Type B pancreatic cell (in vitro differentiated cells): ENCODE measurements around the gene TOR4A. TPM values are rescaled to one million over a fixed set of nuclear protein-coding genes. Genes with fewer than 3 reads are reported as not detected.
"Not testable (repeated sequence)": the region's sequence is repeated elsewhere in the genome, so short reads cannot be mapped to it uniquely, and the experiment has no call there.

Experiments
- DNase-seq: peaks from one replicate; pipeline ENCODE4 v3.0.0; 2021; ENCODE audit warnings: mixed read lengths; ENCODE audit not compliant: unreplicated experiment; ENCODE audit errors: extremely low spot score
- H3K27ac Mint-ChIP-seq: 2 replicates; pipeline ENCODE4 v1.8.0; 2021; ENCODE audit warnings: mild to moderate bottlenecking, mixed read lengths
- H3K27me3 Mint-ChIP-seq: 2 replicates; pipeline ENCODE4 v1.8.0; 2021; ENCODE audit warnings: mixed read lengths
- H3K36me3 Mint-ChIP-seq: 2 replicates; pipeline ENCODE4 v1.8.0; 2021; ENCODE audit warnings: mixed read lengths
- H3K4me1 Mint-ChIP-seq: one replicate; pipeline ENCODE4 v1.8.0; 2021; ENCODE audit warnings: mixed read lengths; ENCODE audit not compliant: unreplicated experiment
- H3K4me3 Mint-ChIP-seq: 2 replicates; pipeline ENCODE4 v1.8.0; 2021; ENCODE audit warnings: mild to moderate bottlenecking, mixed read lengths
- H3K9me3 Mint-ChIP-seq: 2 replicates; pipeline ENCODE4 v1.8.0; 2021; ENCODE audit warnings: mixed read lengths
- total RNA-seq: library from RNA; stranded (reverse); gene quantifications from 2 replicates; pipeline ENCODE4 v1.2.1, GENCODE V29; 2021; ENCODE audit warnings: low replicate concordance
- TF ChIP-seq, protein P1 (sequence below): fragments of 200-600 bp; sonication (generic); conservative IDR thresholded peaks from 2 replicates; pipeline ENCODE4 v1.5.0; 2021; ENCODE audit warnings: antibody characterized with exemption, mild to moderate bottlenecking

TOR4A gene
- total RNA-seq, 1 donor from 2014 or later = 4.5 TPM

DNA sequence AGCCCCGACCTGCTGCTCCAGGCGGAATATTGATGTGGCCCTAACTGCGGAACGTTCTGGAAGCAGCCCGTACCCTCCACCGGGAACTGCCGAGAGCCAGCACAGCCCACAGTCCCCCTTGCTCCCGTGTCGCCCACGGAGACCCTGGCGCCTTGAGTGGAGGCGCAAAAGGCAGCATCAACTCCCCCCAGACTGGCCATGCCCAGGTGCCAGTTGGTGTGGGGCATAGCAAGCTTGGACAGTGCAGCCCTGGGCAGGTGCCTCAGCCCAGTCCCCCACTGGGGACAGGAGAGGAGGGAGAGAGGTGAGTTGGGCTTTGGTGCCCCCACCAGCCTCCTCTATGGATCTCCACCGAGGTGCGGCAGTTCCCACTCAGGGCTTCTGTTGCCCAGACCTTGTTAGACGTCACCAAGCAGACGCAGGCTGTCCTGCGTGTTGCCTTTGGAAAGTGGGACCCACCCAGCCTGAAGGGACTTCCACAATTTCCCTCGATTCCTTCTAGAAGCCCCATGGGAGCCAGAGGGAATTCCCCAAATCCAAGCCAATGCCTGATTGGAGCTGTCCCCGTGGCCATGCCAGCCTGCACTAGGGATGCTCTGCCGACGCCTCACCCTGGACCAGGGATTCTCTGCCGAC lies 44.3 kb downstream of the TOR4A start:
- no peak for DNase-seq
- no peaks in the 10 kb centered on the region for H3K27me3 Mint-ChIP-seq
- H3K4me1 Mint-ChIP-seq = no peaks in the 10 kb centered on the region
- no peak overlapping the region for H3K4me3 Mint-ChIP-seq
- H3K36me3 Mint-ChIP-seq = no peaks in the 10 kb centered on the region
- H3K27ac Mint-ChIP-seq = no peak overlapping the region
- TF ChIP-seq, protein P1, sequence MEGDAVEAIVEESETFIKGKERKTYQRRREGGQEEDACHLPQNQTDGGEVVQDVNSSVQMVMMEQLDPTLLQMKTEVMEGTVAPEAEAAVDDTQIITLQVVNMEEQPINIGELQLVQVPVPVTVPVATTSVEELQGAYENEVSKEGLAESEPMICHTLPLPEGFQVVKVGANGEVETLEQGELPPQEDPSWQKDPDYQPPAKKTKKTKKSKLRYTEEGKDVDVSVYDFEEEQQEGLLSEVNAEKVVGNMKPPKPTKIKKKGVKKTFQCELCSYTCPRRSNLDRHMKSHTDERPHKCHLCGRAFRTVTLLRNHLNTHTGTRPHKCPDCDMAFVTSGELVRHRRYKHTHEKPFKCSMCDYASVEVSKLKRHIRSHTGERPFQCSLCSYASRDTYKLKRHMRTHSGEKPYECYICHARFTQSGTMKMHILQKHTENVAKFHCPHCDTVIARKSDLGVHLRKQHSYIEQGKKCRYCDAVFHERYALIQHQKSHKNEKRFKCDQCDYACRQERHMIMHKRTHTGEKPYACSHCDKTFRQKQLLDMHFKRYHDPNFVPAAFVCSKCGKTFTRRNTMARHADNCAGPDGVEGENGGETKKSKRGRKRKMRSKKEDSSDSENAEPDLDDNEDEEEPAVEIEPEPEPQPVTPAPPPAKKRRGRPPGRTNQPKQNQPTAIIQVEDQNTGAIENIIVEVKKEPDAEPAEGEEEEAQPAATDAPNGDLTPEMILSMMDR = no peak
- H3K9me3 Mint-ChIP-seq = no peaks in the 10 kb centered on the region

- TF ChIP-seq, protein P1 = no peak
- peaks cover 4% of the 10 kb centered on the region for H3K27me3 Mint-ChIP-seq
- no peaks in the 10 kb centered on the region for H3K9me3 Mint-ChIP-seq
- no peaks in the 10 kb centered on the region for H3K4me1 Mint-ChIP-seq
- H3K27ac Mint-ChIP-seq = no peak overlapping the region
- H3K36me3 Mint-ChIP-seq = no peaks in the 10 kb centered on the region
- H3K4me3 Mint-ChIP-seq = no peak overlapping the region
- no peak for DNase-seq
These were observed 46.2 kb downstream of the TOR4A start for GRCh38 chr9:137323531-137324331.

- no peak overlapping the region for H3K27ac Mint-ChIP-seq
- TF ChIP-seq, protein P1 = no peak
- no peak overlapping the region for H3K4me3 Mint-ChIP-seq
- H3K4me1 Mint-ChIP-seq = no peaks in the 10 kb centered on the region
- no peak for DNase-seq
- no peaks in the 10 kb centered on the region for H3K36me3 Mint-ChIP-seq
- H3K27me3 Mint-ChIP-seq = peaks cover 4% of the 10 kb centered on the region
- H3K9me3 Mint-ChIP-seq = no peaks in the 10 kb centered on the region
These were observed 47.6 kb downstream of the TOR4A start for GRCh38 chr9:137325124-137325523.

GRCh38 chr9:137325799-137326198 lies 48.3 kb downstream of the TOR4A start:
- Mint-ChIP-seq H3K4me1 (no peaks in the 10 kb centered on the region), H3K9me3 (no peaks in the 10 kb centered on the region), H3K4me3 (no peak overlapping the region), H3K27ac (no peak overlapping the region), H3K36me3 (no peaks in the 10 kb centered on the region), H3K27me3 (peaks cover 4% of the 10 kb centered on the region)
- no peak for DNase-seq
- TF ChIP-seq, protein P1 = no peak

DNA sequence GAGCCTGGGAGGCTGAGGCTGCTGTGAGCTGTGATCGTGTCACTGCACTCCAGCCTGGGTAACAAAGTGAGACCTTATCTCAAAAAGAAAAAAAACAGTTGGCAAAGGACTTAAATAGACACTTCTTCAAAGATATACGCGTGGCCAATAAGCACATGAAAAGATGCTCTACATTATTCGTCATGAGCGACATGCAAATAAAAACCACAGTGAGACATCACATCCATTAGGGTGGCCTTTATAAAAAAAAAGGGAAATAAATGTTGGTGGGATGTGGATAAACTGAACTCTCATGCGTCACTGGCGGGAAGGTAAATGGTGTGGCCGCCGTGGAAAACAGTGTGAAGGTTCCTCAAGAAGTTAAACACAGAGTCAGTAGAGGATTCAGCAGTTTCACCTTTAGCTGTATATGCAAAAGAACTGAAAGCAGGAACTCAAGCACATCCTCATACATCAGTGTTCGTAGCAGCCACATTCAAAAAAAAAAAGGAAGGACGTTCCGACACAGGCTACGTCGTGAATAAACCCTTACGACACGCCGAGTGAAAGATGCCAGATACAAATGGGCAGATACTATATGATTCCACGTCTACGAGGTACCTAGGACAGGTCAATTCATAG lies 49.0 kb downstream of the TOR4A start:
- H3K4me3 Mint-ChIP-seq = no peak overlapping the region
- peaks cover 4% of the 10 kb centered on the region for H3K27me3 Mint-ChIP-seq
- H3K27ac Mint-ChIP-seq = no peak overlapping the region
- H3K36me3 Mint-ChIP-seq = no peaks in the 10 kb centered on the region
- no peaks in the 10 kb centered on the region for H3K9me3 Mint-ChIP-seq
- no peaks in the 10 kb centered on the region for H3K4me1 Mint-ChIP-seq
- no peak for DNase-seq
- TF ChIP-seq, protein P1 = no peak

GRCh38 chr9:137327641-137328550 lies 50.4 kb downstream of the TOR4A start:
- H3K27ac Mint-ChIP-seq, H3K4me3 Mint-ChIP-seq, H3K9me3 Mint-ChIP-seq, DNase-seq, H3K4me1 Mint-ChIP-seq, H3K36me3 Mint-ChIP-seq, H3K27me3 Mint-ChIP-seq: not testable (repeated sequence)

GRCh38 chr9:137329590-137329989 lies 52.1 kb downstream of the TOR4A start:
- not testable (repeated sequence) for H3K36me3 Mint-ChIP-seq, H3K27me3 Mint-ChIP-seq, DNase-seq, H3K9me3 Mint-ChIP-seq, H3K27ac Mint-ChIP-seq, H3K4me1 Mint-ChIP-seq, H3K4me3 Mint-ChIP-seq
